ENCODE data around the gene ZNF337.
"Not testable (repeated sequence)": the region's sequence is repeated elsewhere in the genome, so short reads cannot be mapped to it uniquely, and the experiment has no call there.

Gene ZNF337

DNA sequence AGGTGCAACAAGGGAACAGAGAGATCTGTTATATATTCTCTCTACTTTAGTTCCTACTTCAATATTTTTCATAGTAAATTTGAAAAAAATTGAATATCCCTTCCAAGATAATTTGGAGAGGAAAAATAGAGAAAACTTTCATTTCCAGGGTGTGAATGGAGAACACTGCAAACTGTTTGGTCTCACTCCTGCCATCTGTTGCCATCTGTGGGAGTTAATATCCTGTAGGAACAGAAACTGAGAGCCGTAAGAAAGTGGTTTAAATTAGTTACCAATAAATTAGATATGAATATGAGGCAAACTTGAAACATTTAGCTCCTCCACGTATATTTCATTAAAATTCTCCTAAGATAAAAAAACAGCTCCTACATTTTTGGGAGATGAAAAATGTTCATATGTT, 4.2 kb downstream of the ZNF337 start:
- peak; percentile 41 for DNase-seq (ENCODE audit: low read depth)
- no peak overlapping the region for H3K4me3 ChIP-seq (ENCODE audit: control insufficient read depth, low read depth, low read length)
- TF ChIP-seq, protein P1, sequence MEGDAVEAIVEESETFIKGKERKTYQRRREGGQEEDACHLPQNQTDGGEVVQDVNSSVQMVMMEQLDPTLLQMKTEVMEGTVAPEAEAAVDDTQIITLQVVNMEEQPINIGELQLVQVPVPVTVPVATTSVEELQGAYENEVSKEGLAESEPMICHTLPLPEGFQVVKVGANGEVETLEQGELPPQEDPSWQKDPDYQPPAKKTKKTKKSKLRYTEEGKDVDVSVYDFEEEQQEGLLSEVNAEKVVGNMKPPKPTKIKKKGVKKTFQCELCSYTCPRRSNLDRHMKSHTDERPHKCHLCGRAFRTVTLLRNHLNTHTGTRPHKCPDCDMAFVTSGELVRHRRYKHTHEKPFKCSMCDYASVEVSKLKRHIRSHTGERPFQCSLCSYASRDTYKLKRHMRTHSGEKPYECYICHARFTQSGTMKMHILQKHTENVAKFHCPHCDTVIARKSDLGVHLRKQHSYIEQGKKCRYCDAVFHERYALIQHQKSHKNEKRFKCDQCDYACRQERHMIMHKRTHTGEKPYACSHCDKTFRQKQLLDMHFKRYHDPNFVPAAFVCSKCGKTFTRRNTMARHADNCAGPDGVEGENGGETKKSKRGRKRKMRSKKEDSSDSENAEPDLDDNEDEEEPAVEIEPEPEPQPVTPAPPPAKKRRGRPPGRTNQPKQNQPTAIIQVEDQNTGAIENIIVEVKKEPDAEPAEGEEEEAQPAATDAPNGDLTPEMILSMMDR (conservative IDR thresholded peaks at IDR 0.05; ENCODE audit: control insufficient read depth, insufficient read depth, low read depth, low read length): peak; percentile 41

DNA sequence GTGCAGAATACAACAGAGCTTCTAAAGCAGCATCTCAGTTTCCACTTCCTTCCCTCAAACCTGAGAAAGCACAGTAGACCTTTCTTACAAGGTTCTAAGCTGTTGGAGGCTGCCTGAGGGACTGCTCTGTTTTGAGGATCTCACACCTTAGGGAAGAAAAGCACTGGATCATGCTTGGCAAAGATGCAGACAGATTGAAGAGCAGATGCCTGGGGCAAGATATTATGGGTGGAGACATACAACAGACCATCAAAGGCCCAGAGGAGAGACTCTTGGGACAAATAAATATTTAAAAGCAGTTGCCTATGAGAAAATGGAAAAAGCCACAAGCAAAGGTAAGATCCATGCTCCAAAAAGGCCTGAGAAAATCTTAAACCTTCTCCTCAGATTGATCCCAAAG, 6.2 kb downstream of the ZNF337 start:
- H3K4me3 ChIP-seq (ENCODE audit: control insufficient read depth, low read depth, low read length): no peak overlapping the region
- DNase-seq (ENCODE audit: low read depth): no peak
- TF ChIP-seq, protein P1 (conservative IDR thresholded peaks at IDR 0.05; ENCODE audit: control insufficient read depth, insufficient read depth, low read depth, low read length): no peak

DNA sequence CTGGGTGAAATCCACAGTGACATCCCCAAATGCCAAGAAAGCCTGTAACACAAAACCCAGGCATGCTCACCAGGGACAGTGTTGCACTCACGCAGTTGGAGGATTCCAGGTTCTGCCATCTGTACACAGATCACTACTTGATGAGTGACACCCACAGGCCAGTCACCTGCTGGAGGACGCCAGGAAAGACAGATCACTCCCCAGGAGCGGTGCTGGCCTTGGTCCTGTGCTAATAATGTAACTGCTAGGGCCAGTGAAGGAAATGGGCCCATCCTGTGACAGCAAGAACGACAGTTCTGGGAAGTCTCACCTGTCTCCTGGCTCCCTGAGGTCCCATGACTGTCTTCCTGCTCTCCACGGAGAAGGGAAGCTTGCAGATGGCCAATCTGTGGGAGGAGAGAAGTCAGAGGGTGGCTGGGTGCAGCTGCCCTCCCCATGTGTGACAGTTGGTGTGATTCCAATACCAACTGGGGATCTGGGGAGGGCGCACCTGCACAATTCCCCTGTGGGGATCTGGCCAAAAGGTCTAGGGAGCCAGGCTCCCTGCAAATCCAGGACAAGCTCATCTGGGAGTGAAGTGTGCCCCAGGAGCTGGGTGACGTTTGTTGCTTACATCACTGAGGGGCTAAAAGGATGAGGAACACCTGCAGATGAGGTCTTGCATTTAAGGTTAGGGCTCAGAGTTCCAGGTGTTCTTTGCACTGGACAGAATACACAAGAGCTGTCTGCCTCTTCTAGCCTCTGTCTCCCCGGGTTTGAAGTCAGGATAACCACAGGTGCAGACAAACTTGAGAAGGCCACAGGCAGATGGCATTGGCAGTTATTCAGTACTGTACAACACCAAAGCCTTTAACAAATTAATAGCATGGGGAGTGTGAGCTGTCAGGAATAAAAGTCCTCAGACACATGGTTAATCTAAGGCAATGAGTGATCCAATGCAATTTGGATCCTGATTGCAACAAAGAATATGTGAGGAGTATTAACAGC, 10.3 kb downstream of the ZNF337 start:
- TF ChIP-seq, protein P1 (conservative IDR thresholded peaks at IDR 0.05; ENCODE audit: control insufficient read depth, insufficient read depth, low read depth, low read length): no peak
- DNase-seq (ENCODE audit: low read depth): no peak

DNA sequence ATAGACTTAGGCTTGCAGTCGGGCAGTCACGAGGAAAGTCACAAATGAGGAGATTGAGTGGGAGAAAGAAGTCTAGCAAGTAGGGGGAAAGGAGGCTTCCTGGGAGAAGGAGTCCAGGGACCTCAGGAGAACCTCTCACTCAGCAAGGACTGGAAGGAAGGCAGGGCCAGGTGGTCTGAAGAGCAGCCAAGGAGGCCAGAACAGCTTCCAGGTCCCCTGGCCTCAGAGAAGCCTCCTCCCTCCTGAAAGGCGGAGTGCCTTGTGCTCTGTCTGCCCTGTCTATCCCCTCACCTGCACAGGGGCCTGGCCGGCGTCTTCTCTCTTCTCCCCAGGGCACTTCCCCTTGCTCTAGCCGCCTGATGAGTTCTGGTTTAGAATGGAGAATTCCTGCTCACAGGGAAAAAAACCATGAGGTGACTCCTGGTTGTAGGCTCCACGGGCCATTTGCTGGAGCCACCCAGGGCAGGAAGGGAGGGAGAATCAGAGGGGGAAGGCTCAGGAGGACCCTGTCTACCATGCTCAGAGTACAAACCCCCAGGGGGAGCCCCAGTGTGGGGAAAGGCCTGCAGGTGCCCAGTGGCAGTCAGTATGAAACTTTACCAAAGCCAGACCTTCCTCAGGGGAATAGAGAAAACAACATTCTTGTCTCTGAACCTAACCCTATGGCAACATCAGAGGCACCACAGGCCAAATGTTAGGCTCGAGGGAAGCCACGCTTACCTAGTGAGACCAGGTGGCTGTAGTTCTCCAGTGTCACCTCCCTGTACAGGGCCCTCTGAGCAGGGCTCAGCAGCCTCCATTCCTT, 11.2 kb downstream of the ZNF337 start:
- TF ChIP-seq, protein P1 (conservative IDR thresholded peaks at IDR 0.05; ENCODE audit: control insufficient read depth, insufficient read depth, low read depth, low read length): no peak
- no peak for DNase-seq (ENCODE audit: low read depth)
- no peak overlapping the region for H3K4me3 ChIP-seq (ENCODE audit: control insufficient read depth, low read depth, low read length)

More for the DNA sequence above, 10.3 kb downstream of the ZNF337 start:
- H3K4me3 ChIP-seq (ENCODE audit: control insufficient read depth, low read depth, low read length): no peak overlapping the region

DNA sequence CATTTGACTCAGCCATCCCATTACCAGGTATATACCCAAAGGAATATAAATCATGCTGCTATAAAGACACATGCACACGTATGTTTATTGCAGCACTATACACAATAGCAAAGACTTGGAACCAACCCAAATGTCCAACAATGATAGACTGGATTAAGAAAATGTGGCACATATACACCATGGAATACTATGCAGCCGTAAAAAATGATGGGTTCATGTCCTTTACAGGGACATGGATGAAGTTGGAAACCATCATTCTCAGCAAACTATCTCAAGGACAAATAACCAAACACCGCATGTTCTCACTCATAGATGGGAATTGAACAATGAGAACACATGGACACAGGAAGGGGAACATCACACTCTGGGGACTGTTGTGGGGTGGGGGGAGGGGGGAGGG, 12.8 kb downstream of the ZNF337 start:
- not testable (repeated sequence) for DNase-seq (ENCODE audit: low read depth)

DNA sequence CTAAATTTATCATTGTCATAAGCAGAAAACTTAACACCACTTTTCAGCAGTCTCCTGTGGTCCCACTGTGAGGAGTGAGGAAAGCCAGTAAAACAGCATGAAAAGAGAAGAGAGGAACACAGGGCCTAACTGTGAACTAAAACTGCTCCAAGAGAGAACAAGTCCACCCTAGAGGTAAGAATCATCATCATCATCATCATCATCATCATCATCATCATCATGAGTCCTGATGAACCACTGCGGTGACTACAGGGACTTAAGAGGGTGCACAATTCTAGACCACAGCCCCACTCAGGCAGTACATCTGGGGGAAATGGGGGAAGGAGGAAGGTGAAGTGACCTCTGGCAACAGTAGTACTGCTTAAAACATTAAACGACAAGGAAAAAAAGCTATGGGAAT, 13.6 kb downstream of the ZNF337 start:
- no peak for DNase-seq (ENCODE audit: low read depth)
- TF ChIP-seq, protein P1 (conservative IDR thresholded peaks at IDR 0.05; ENCODE audit: control insufficient read depth, insufficient read depth, low read depth, low read length): no peak
- no peak overlapping the region for H3K4me3 ChIP-seq (ENCODE audit: control insufficient read depth, low read depth, low read length)

More for the DNA sequence above, 12.8 kb downstream of the ZNF337 start:
- H3K4me3 ChIP-seq (ENCODE audit: control insufficient read depth, low read depth, low read length): not testable (repeated sequence)
